G401 (cell line): ENCODE measurements around the gene ACTA2. TPM values are rescaled to one million over a fixed set of nuclear protein-coding genes. Genes with fewer than 3 reads are reported as not detected.

Experiments used
- DNase-seq: peaks from one replicate; pipeline ENCODE4 v3.0.0-alpha.2; 2015; ENCODE audit warnings: low spot score
- in situ Hi-C: cut with HindIII; loops from 2 replicates; pipeline ENCODE4 v1.10.0; 2016; ENCODE audit warnings: low sequenced_read_pairs, mixed read lengths
- total RNA-seq: library from RNA; depleted of rRNA; stranded (reverse); fragments of >200 nt; shearing (Covaris generic); gene quantifications from 2 replicates; pipeline ENCODE4 v1.2.3, GENCODE V29; 2014; rRNA removed

The ACTA2 gene
- total RNA-seq, 1 experiment from 2014 or later = 14.2 TPM

DNA sequence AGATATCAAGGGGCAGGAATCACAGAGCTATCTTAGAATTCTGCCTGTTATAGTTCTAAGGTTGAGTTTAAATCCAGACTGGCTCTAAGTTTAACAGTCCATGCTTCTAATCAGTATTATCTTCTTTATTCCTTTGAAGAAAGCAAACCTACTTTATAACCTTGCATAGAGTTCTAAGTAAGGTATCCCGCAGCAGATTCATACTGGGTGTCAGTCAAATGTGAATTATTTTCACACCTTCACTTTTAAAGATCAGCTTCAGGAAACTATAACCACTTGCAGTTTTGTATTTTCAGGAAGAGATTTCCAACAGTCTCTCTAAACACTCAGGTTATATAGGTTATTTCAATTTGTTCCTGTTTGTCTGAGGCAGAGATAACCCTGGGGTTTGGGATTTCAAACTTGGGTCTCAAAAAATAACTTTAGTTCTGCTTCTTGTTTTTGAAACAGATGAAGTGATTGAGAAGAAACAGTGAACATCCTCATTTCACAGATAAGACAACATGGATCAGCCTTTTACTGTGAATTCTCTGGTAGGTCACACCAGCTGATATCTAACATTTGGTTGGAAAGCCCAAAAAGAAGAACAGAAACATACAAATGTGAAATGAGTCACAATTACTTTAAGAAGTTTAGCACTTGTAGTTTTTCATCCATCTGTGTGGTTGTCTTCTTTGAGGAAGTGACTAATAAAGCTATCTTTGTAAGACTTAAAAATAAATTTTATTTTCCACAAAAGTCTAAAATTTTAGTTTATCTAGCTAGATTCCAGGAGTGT is 51.2 kb downstream of the ACTA2 start:
- in situ Hi-C loops = no loop called here

DNA sequence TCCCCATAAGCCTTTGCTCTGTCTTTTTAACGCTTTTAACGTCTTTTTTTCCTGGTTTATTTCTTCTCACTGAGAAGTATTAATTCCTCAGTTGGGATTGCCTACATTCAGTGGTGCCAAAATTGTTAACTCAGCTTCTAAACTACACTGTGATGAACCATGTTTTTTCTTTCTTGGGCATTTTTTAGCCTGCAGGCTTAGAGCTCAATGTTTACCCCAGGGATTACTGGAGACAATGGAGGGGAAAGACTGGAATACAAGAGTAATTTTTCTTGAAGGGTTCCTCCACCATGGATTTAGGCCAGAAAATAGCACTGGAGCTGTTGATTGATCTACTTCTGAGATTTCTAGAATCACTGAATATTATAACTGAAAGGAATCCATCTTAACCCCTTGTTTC is 52.7 kb downstream of the ACTA2 start:
- in situ Hi-C loops = no loop called here
- no peak for DNase-seq

More for the DNA sequence above, 51.2 kb downstream of the ACTA2 start:
- DNase-seq = no peak

DNA sequence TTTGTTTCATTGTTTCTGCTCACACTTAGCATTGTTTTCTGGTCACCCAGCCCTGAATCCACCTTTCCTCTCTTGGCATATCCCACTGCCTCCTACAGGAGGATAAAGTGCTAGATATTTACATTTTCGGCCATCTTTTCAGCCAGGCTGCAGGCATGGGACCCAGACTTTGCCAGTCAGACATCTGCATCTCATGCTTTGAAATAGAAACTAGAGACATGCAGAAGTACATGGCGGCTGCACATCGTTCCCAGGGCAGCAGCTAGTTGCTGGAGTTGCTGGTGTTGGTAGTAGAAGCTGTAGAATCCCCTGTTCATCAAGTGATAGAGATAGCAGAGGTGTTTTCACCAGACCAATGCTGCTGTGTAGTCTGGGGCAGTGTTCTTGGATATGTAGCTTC is 53.8 kb downstream of the ACTA2 start:
- in situ Hi-C loops = no loop called here
- no peak for DNase-seq

DNA sequence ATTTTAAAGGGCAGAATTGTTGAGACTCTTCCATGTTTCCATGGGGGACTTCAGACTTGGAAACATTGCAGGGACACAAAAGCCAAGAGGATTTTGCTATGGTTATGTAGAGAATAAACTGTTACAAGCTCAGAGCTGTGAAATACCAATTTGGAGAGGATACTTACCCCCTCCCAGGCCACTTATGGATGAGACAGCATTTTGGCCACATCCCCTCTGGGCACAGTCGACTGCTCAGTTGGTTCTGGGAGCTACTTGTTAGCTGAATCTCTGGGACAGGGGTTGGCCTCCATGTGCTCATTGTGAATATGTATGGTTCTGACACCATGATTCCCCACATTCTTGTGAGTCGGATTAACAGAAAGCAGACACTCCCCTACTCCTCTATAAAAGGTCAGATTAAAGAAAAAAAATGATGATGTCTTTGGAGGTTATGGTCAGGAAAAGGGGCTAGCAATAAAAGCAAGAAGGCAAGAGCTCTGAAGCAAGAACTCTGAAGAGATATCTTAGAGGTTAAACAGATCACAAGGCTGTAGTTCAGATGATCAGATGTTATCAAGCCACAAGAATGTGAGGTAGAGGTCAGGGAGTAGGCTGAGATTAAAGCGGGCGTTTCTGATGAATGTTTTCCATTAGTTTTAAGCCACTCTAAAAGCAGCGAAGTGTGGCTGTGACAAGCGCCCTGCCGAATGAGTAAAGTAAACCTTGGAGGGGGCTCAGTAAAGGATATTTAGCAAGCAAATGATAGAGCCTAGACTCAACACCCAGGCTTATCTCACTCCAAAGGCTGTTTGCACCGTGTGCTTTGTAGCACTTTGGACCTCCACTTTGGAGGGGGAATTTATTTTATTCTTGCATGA is 55.3 kb downstream of the ACTA2 start:
- in situ Hi-C loops = no loop called here
- DNase-seq = peak; percentile 45

DNA sequence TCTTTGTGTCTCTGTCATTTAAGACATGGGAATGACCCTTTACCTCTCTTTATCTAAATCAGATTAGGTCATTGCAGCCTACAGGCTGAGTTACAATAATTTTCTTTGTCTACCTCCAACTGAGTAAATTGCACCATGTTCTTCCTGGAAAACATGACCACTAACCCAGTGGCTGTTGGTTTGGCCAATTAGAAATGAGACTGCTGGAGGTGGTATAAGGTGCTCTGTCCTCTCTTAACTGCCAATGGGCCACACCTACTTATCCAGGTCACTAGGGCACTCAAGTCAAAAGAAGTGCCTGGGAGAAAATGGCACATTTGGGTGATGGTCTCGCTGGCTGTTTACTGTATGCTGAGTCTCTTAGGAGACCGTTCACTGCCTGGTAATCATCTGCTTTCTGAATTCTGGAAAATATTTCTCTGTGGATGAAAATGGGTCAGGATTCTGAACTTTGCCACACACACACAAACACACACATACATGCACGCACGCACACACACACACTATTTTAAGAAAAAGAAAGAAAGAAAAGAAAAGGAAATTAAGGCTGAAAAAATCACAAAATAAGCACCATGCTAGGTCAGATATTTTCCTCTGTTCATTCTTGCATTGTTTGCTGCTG is 56.1 kb downstream of the ACTA2 start:
- no peak for DNase-seq
- in situ Hi-C loops = no loop called here

DNA sequence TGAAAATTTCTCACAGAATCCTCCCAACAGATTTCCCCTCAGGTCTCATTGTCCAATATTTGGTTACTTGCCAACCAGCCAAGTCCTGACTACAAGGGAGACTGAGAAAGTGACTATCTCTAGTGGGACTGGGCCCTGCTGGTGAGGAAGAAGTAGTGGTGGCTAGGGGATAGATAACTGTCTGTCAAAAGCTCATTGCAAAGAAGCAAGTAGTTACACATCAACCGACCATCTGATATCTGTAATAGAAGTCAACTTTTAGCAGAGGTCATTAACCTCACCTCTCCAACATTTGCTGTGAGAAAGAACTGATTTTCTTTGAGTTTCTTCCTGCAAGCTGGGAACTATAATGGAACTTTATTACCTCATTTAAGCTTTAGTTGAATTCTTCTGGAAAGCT is 57.3 kb downstream of the ACTA2 start:
- no peak for DNase-seq
- in situ Hi-C loops = no loop called here

DNA sequence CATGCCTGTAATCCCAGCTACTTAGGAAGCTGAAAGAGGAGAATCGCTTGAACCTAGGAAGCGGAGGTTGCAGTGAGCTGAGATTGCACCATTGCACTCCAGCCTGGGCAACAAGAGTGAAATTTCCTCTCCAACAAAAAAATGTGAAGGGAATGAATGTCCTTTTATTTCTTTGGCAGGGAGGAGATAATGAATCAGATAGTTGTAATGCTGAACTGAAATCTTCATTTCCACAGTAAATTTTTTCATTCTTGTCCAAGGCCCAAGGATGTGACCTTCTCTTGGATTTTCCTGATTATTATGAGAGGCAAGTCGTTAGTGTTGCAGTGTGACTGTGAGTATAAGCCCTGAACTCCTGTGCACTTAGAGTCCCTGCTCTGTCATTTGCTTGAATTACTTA is 59.0 kb downstream of the ACTA2 start:
- in situ Hi-C loops = no loop called here
- DNase-seq = no peak

DNA sequence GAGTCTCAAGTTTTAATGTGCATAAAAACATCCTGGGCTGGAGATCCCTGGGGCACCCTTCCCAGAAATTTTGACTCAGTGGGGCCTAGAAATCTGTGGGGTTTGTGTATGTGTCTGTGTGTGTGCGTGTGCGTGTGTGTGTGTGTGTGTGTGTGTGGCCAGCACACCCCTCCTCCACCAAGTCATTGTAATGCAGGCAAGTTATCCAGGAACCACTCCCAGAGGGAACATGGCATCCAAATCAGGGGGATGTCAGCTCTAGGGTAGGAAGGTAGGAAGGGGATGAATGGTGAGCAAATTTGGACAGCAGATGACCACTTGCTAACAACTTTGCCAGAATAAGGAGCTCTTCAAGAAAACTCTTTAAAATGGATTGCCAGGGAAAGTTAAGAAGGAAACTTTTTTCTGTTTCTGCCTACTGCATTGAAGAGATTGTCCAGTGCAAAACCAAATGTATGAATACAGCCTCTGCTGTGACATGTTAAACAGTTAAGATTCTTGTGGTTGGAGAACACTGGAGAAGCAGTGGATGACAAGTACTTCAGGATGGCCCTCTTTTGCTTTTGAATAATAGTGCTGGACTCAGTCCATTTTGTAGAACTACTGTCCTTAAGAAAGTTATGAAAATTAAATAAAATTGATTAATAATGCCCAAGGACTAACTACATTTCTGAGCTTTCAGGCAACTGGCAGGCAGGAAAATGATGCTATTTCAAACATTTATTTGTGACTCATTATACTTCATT is 60.2 kb downstream of the ACTA2 start:
- in situ Hi-C loops = no loop called here
- DNase-seq = no peak

DNA sequence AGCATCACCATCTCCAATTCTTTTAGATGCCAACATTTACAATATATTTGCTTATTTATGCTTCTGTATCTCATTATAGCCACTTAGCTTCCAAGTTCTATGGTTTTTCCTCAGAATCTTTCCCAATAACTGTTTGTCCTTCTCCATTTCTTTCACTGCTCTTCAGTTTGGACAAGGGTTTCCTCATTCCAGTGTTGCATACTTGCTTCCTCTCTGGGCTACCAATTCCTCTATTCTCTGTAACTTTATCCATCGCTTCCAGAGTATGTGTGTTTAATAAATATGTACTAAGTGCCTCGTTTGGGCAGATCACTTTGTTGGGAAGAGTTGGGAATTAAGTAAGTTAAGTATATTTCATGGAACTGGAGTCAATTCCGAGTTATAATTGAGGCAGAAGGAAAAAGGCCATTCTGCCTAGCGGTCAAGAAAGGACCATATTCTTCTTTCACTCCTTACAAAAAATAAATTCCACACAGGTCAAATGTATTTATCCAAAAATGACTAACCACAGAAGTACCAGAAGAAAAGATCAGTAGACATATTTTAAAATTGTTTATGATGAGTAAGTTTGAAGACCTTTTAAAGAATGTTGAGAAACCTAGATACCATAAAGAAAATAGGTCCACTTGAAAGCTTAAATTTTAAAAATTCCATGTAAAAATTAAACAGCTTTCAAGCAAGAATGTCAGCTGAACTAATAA is 61.7 kb downstream of the ACTA2 start:
- no peak for DNase-seq
- in situ Hi-C loops = no loop called here

DNA sequence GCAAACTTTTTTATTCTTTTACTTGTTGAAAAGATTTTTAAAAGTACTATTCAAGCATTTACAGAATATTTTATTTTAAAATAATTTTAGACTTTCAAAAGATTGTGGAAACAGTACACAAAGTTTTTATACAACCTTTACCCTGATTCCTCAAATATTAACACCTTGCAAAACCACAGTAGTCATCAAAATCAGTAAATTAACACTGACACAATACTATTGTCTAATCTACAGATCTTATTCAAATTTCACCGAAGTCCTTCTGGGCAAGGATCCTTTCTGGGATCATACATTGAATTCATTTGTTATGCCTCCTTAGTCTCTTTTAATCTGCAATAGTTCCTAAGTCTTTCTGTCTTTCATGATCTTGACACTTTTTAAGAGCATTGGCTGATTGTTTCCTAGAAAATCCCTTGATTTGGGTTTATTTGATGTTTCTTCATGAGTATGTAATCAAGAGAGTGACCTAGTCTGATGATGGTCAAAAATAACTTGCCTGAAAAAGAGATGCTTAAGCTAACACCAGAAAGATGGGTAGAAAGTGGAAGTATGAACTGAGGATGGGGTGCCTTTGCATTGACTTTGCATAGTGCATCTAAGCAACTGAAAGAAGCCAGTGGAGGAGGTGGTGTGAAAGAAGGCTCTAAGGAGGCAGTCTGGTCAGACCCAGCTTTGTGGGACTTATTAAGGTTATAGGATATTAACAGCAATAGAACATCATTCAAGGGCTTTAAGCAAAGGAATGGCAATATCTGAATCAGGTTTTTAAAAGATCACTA is 62.8 kb downstream of the ACTA2 start:
- DNase-seq = no peak
- in situ Hi-C loops = no loop called here

DNA sequence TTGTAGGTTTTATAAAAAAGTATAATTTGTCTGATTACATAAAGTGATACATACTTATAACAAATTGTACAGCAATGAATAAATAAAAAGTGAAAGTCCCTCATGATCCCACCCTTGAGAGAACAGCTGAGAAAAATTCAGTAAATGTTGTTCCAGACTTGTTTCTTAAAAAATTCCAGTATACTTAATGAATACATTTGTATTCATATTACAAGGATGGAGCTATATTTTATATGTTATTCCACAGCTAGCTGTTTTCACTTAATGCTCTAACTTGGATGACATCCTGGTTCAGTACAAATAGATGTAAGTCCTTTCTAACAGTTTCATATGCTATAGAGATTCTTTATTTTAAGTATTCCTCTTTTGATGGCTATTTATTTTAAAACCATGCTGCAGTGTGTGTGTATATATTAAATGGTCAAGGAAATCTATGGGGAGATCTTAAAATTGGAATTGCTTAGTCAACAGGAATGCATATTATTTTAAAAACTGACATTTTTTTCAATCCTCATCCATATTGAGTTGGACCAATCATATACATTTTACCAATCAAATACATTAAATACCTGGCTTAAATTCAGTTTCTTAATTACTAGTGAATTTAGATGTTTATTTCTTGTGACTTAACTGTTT is 63.6 kb downstream of the ACTA2 start:
- in situ Hi-C loops = no loop called here
- no peak for DNase-seq

DNA sequence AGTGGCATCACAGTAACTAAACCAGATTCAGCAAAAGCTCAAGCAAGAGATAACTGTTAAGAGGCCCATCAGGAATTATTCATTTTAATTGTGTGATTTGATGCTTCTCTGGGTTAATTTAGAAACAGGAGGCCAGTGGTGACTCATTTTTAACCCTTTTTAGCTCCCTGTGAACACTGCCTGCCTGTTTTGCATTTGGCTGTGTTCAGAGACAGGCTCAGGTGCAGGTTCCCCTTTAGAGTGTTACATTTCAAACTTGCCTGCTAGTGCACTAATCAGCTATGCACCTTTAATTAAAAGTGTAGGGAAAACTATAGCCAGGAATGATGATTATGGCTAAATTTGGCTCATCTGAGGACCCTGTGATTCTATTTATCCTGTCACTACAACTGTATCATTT is 66.0 kb downstream of the ACTA2 start:
- in situ Hi-C loops = no loop called here

More for the DNA sequence above, 66.0 kb downstream of the ACTA2 start:
- no peak for DNase-seq

Other genes starting within 250 kb of the ACTA2 start
- gene LIPK, start 246.5 kb downstream of the ACTA2 start, total RNA-seq = not detected in 2 replicates
- not detected in 2 replicates for gene LIPN, start 192.8 kb downstream of the ACTA2 start, total RNA-seq
- gene LIPM, start 150.0 kb downstream of the ACTA2 start, total RNA-seq = not detected in 2 replicates
- gene ANKRD22, start 100.9 kb downstream of the ACTA2 start, total RNA-seq = not detected in 2 replicates
- gene STAMBPL1, start 72.5 kb downstream of the ACTA2 start, total RNA-seq = not detected in 2 replicates
- gene FAS, start 38.0 kb upstream of the ACTA2 start, total RNA-seq = 0.31 and 4.5 TPM in 2 replicates